IMR-90 (cell line): ENCODE measurements around the gene RBP2. TPM values are rescaled to one million over a fixed set of nuclear protein-coding genes. Genes with fewer than 3 reads are reported as not detected.

Experiments
- ATAC-seq: fragments of 200-7000 bp; cut with Tn5 transposase; 2 replicates; pipeline ENCODE4 v1.9.1; 2020; ENCODE audit warnings: low read depth, mild to moderate bottlenecking, moderate library complexity
- BruUV-seq: library from RNA; stranded (reverse); fragments of 400-500 nt; replicated peaks from 2 replicates; lab custom pipeline; 2021; lab: Mats Ljungman, UMichigan
- CTCF ChIA-PET: fragments of 300-600 bp; formaldehyde crosslinking; extraction: SDS; loops from one replicate; lab custom pipeline; 2021; ENCODE audit warnings: antibody characterized with exemption; lab: Yijun Ruan, JAX
- POLR2A ChIA-PET: fragments of 300-600 bp; sonication (Branson Sonifier 250); formaldehyde crosslinking; loops from one replicate; lab custom pipeline; 2022; ENCODE audit warnings: antibody characterized with exemption; ENCODE audit not compliant: unreplicated experiment; lab: Charles Lee
- DNase-seq: peaks from one replicate; pipeline ENCODE4 v3.0.0; 2013
- H2AFZ ChIP-seq: replicated peaks from 2 replicates; pipeline ENCODE3; 2013; ENCODE audit warnings: low read length, mild to moderate bottlenecking; ENCODE audit not compliant: poor library complexity
- H2AK5ac ChIP-seq: 2 replicates; pipeline ENCODE4 v1.6.1; 2013; ENCODE audit warnings: low read depth, low read length, inconsistent platforms
- H2AK9ac ChIP-seq: replicated peaks from 2 replicates; pipeline ENCODE3; 2013; ENCODE audit warnings: mild to moderate bottlenecking, low read depth, low read length, moderate library complexity; ENCODE audit not compliant: poor library complexity
- H2BK120ac ChIP-seq: 2 replicates; pipeline ENCODE4 v1.6.1; 2013; ENCODE audit warnings: low read depth, low read length, inconsistent platforms
- H2BK15ac ChIP-seq: 3 replicates; pipeline ENCODE4 v1.6.1; 2013; ENCODE audit warnings: low read depth, low read length, inconsistent platforms
- H2BK20ac ChIP-seq: 2 replicates; pipeline ENCODE4 v1.6.1; 2013; ENCODE audit warnings: low read depth, mild to moderate bottlenecking, inconsistent platforms, low read length, moderate library complexity
- H2BK5ac ChIP-seq: 2 replicates; pipeline ENCODE4 v1.6.1; 2013; ENCODE audit warnings: mild to moderate bottlenecking, low read depth, low read length, inconsistent platforms; ENCODE audit not compliant: poor library complexity, severe bottlenecking
- H3K14ac ChIP-seq: replicated peaks from 2 replicates; pipeline ENCODE4 v1.6.1; 2013; ENCODE audit warnings: low read depth, low read length, inconsistent platforms
- H3K18ac ChIP-seq: 2 replicates; pipeline ENCODE4 v1.6.1; 2013; ENCODE audit warnings: low read depth, low read length, control low read depth
- H3K23ac ChIP-seq: 2 replicates; pipeline ENCODE4 v1.6.1; 2013; ENCODE audit warnings: low read depth, low read length, inconsistent platforms
- H3K27ac ChIP-seq: 2 replicates; pipeline ENCODE4 v1.5.1; 2013; ENCODE audit warnings: mild to moderate bottlenecking, control low read depth, low read length; ENCODE audit not compliant: insufficient read depth
- H3K27me3 ChIP-seq: 2 replicates; pipeline ENCODE4 v1.6.1; 2013; ENCODE audit warnings: low read length; ENCODE audit not compliant: control insufficient read depth, insufficient read depth
- H3K36me3 ChIP-seq: 2 replicates; pipeline ENCODE4 v1.6.1; 2013; ENCODE audit warnings: low read length, mixed read lengths; ENCODE audit not compliant: control insufficient read depth, insufficient read depth
- H3K4ac ChIP-seq: 2 replicates; pipeline ENCODE4 v1.6.1; 2013; ENCODE audit warnings: low read depth, low read length, inconsistent platforms
- H3K4me1 ChIP-seq: 2 replicates; pipeline ENCODE4 v1.6.1; 2013; ENCODE audit warnings: low read length, mixed read lengths; ENCODE audit not compliant: control insufficient read depth, insufficient read depth
- H3K4me2 ChIP-seq: 2 replicates; pipeline ENCODE4 v1.6.1; 2013; ENCODE audit warnings: low read depth, mild to moderate bottlenecking, control low read depth, low read length, moderate library complexity
- H3K4me3 ChIP-seq: 2 replicates; pipeline ENCODE4 v1.5.1; 2013; ENCODE audit warnings: low read depth, mild to moderate bottlenecking, control low read depth, low read length, moderate library complexity; ENCODE audit not compliant: insufficient read depth
- H3K56ac ChIP-seq: 2 replicates; pipeline ENCODE4 v1.6.1; 2013; ENCODE audit warnings: low read length, inconsistent platforms; ENCODE audit not compliant: insufficient read depth; ENCODE audit errors: extremely low read depth
- H3K79me1 ChIP-seq, 2 experiments: 2 replicates each; pipeline ENCODE4 v1.6.1; 2013; ENCODE audit warnings: low read length in 2 of 2, inconsistent platforms in 1 of 2, low read depth in 1 of 2
- H3K9ac ChIP-seq: 2 replicates; pipeline ENCODE4 v1.6.1; 2013; ENCODE audit warnings: low read depth, low read length, control low read depth
- H3K9me1 ChIP-seq: 2 replicates; pipeline ENCODE4 v1.6.1; 2013; ENCODE audit warnings: low read length, inconsistent platforms; ENCODE audit not compliant: insufficient read depth
- H3K9me3 ChIP-seq: 2 replicates; pipeline ENCODE4 v1.6.1; 2013; ENCODE audit warnings: low read length; ENCODE audit not compliant: control insufficient read depth, insufficient read depth
- H4K20me1 ChIP-seq: 2 replicates; pipeline ENCODE4 v1.6.1; 2013; ENCODE audit warnings: low read length, inconsistent platforms; ENCODE audit not compliant: insufficient read depth
- H4K5ac ChIP-seq: 2 replicates; pipeline ENCODE4 v1.6.1; 2013; ENCODE audit warnings: mild to moderate bottlenecking, low read depth, low read length, control low read depth
- H4K8ac ChIP-seq, 2 experiments: 2 replicates each; pipeline ENCODE4 v1.6.1; 2013; ENCODE audit warnings: low read depth in 2 of 2, low read length in 2 of 2, control low read depth in 1 of 2, inconsistent platforms in 1 of 2
- H4K91ac ChIP-seq: 2 replicates; pipeline ENCODE4 v1.6.1; 2013; ENCODE audit warnings: low read depth, low read length, inconsistent platforms; ENCODE audit not compliant: insufficient read depth
- CHD1 ChIP-seq: IDR thresholded peaks from 2 replicates; pipeline ENCODE4 v1.6.1; 2012; ENCODE audit warnings: low read depth, low read length, improper control_type of control experiment
- ELK1 ChIP-seq: fragments of 150-350 bp; IDR thresholded peaks from 2 replicates; pipeline ENCODE4 v1.6.1; 2016; ENCODE audit warnings: low read depth, mild to moderate bottlenecking, low read length, moderate library complexity, borderline replicate concordance
- POLR2A ChIP-seq: IDR thresholded peaks from 2 replicates; pipeline ENCODE4 v1.6.1; 2012; ENCODE audit warnings: mild to moderate bottlenecking, low read depth, low read length
- RFX5 ChIP-seq: IDR thresholded peaks from 2 replicates; pipeline ENCODE4 v1.8.0; 2012; ENCODE audit warnings: low read depth, mild to moderate bottlenecking, low read length, moderate library complexity
- USF2 ChIP-seq: fragments of 150-350 bp; IDR thresholded peaks from 2 replicates; pipeline ENCODE4 v1.6.1; 2017; ENCODE audit warnings: mild to moderate bottlenecking, antibody characterized with exemption, low read length, low read depth
- dilution Hi-C: fragments of 300-500 bp; cut with HindIII; formaldehyde crosslinking; loops from one replicate; pipeline ENCODE4 v1.14.3; 2018; ENCODE audit warnings: low sequenced_read_pairs; ENCODE audit not compliant: unreplicated experiment
- in situ Hi-C: fragments of 300-500 bp; cut with MboI; formaldehyde crosslinking; loops from 3 replicates; pipeline ENCODE4 v1.14.3; 2019; ENCODE audit warnings: low sequenced_read_pairs, inconsistent platforms, mixed read lengths
- intact Hi-C: fragments of 100-400 bp; cut with micrococcal nuclease; formaldehyde crosslinking; loops from 2 replicates; pipeline ENCODE4 v1.10.0; 2022
- polyA plus RNA-seq, 3 experiments: library from polyadenylated mRNA; depleted of rRNA; stranded (reverse); fragments of >200 nt; gene quantifications; 2 replicates each; pipeline ENCODE4 v1.2.3, GENCODE V29; 2012; ENCODE audit warnings: low replicate concordance in 1 of 3
- total RNA-seq: library from RNA; depleted of rRNA; stranded (reverse); fragments of >200 nt; gene quantifications from 2 replicates; pipeline ENCODE4 v1.2.3, GENCODE V29; 2012

Gene RBP2
- total and polyA plus RNA-seq, 2 of the 4 experiments (the other 2 are of a cell fraction) = not detected

- CTCF ChIA-PET = no interaction called here
- H3K4me1 ChIP-seq = peaks cover 3% of the 10 kb centered on the region; the same call in 1 of the 2 replicates
- no peak overlapping the region for H3K4me3 ChIP-seq
- no peak overlapping the region for H2AK5ac ChIP-seq
- H3K36me3 ChIP-seq = no peaks in the 10 kb centered on the region
- no peaks in the 10 kb centered on the region for H3K27me3 ChIP-seq
- H4K20me1 ChIP-seq = no peaks in the 10 kb centered on the region
- DNase-seq = no peak
- no peak overlapping the region for H3K18ac ChIP-seq
- in situ Hi-C loops (loop anchor here (25.0 kb wide), 1 partner anchor 1432 kb away; no protein-coding TSS in a partner anchor), dilution Hi-C loops (no loop called here), intact Hi-C loops (no loop called here)
- no peak overlapping the region for H2BK15ac ChIP-seq
- no peak overlapping the region for H2BK5ac ChIP-seq
- H3K27ac ChIP-seq = no peak overlapping the region
- H3K23ac ChIP-seq = no peak overlapping the region
- TF ChIP-seq RFX5 = no peak
- TF ChIP-seq CHD1 = no peak
- no peak for TF ChIP-seq USF2
- TF ChIP-seq POLR2A = no peak
- no peak for TF ChIP-seq ELK1
- ATAC-seq = no peak
- H2AFZ ChIP-seq = no peak overlapping the region
- H3K56ac ChIP-seq = no peak overlapping the region
- H2BK20ac ChIP-seq = no peak overlapping the region
- no peak overlapping the region for H4K5ac ChIP-seq
- no peak overlapping the region for H4K8ac ChIP-seq
- POLR2A ChIA-PET = no interaction called here
- BruUV-seq = no TSS peak
- H4K91ac ChIP-seq = no peak overlapping the region
- H3K9me1 ChIP-seq = no peaks in the 10 kb centered on the region
- H3K4me2 ChIP-seq = no peak overlapping the region
- no peaks in the 10 kb centered on the region for H3K79me1 ChIP-seq
- no peak overlapping the region for H2AK9ac ChIP-seq
- no peak overlapping the region for H3K14ac ChIP-seq
- no peak overlapping the region for H3K9ac ChIP-seq
- H2BK120ac ChIP-seq = no peak overlapping the region
- H3K4ac ChIP-seq = no peak overlapping the region
- H3K9me3 ChIP-seq = no peaks in the 10 kb centered on the region
These were observed 45.8 kb downstream of the RBP2 start for GRCh38 chr3:139430493-139430892.
